ENCODE data around the gene PTPRE. TPM values are rescaled to one million over a fixed set of nuclear protein-coding genes. Genes with fewer than 3 reads are reported as not detected.

PTPRE gene
- total RNA-seq, 1 donor from 2014 or later = 33.0 TPM

DNA sequence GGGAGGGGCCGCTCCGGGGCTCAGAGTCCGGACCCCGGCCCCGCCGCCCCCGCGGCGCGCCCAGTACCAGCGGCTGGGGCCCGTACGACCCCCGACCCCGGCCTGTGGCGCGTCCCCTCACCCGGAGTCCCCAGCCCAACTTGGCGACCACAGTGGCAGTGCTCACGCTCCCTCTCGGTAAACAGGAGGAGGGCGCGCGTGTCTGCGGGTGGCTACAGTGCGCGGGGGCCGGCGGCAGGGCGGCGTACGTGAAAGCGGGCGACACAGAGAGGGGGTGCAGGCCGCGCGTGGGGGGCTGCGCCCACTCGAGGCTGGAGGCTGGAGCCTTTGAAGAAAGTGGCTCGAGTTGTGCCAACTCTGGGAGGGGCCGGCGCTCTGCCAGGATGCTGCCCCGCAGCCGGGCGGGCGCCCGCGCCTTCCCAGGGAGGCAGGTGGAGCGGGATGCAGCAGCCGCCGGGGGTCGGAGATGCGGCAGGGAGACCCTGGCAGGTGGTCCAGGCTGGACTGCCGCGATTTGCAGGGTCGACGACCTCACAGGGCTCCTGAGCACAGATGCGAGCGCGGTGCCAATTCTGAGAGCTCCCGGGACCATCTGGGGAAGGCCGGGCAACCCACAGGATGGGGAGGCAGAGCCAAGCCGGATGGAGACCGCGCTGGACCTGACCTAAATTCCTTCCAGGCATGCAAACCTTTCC is 655 bp downstream of the PTPRE start:
- no peak for DNase-seq (ENCODE audit: low spot score)

DNA sequence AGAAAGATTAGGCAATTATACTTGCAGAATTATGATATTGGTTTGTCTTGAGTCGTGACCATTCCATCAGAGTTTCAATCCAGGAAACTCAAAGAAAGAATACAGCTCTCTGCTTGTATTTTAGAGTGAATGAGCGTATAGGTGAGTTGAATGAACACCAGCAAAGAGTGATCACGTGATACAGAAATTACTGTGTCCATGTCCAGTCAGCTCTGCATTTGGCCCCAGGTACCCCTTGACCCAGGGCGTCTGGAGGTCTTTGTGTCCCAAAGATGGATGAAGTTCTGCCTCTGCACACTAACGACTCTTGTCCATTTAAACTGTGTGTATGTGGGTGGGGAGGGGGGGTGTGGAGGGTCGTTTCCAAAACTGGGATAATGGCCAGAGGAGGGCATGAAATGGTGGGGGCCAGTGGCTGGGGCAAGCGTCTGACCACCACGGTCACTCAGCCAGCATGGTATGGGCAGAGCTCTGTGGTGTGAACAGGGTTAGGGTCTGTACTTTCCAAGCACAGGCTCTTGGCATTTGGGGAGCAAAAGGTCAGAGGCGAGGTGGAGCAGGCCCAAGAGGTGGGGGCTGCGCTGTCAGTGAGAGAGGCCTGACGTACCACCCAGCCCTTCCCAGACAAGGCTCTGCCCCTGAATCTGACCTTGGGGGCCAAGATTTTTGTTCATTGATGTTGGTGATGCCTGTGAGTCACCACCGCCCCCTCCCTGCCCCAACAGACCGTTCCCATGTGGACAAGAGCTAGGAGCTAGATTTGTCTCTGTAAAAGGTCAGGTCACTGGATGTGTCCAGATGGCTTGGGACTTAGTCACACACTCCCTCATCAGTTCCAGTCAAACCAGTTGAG is 1.4 kb downstream of the PTPRE start:
- no peak for DNase-seq (ENCODE audit: low spot score)

DNA sequence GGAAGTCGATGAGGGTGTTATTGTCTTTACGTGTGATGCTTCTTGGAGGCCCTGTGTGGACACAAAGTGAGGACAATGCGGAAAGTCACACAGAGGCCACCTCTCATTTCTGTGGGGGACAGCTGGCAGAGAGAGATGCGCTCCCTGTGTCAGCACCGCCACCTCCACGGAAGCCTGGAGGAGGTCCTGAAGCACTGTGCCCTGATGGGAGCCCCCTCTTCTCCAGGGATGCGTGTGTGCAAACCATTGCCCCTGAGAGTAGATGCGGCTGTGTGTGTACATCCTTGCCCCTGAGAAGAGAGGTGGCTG is 2.0 kb downstream of the PTPRE start:
- DNase-seq (ENCODE audit: low spot score) = no peak

DNA sequence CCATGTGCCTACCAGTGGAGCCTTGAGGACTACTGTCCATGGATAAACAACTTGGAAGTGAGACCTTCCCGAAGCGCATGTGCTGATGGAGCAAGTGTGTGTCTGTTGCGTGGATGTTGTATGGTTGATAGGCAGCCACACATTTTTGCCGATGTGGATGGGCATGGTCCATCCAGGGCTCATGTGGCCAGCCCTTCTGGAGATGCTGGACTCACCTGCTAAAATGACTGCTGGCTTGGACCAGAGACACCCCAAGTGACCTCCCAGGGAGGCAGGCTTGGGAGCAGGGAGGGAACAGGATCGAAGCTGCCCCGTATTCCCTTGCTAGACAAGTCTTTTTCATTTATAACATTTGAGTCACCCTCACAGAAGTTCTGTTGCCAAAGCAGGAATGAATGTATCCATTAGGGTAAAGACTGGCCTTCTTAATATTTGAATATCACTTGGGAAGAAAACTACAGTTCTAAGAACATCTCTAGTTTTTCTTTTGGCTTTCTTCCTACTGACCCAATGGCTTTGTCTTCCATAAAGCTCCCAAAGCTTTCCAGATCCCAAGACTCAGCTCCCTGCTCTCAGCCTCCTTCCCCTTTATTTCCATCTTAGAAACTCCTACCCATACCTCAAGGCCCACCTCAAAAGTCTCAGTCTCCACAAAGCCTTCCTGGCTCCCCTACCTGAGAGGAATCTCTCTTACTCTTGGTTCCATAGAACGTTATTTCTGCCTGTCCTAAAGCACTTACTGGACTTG is 3.0 kb downstream of the PTPRE start:
- no peak for DNase-seq (ENCODE audit: low spot score)

DNA sequence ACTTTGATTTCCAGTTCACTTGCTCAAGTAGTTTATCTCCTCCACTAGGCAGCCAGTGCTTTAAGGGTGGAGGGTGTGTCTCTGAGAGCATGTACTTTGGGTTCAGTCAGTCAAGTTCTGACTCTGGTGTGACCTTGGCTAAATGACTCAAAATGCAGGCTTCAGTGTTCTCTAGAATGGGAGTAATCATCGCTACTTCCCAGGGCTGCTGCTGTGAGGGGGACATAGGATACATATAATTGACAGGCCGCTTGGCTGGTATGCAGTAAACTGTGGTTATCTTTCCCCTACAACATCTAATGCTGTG is 3.5 kb downstream of the PTPRE start:
- DNase-seq (ENCODE audit: low spot score) = no peak

DNA sequence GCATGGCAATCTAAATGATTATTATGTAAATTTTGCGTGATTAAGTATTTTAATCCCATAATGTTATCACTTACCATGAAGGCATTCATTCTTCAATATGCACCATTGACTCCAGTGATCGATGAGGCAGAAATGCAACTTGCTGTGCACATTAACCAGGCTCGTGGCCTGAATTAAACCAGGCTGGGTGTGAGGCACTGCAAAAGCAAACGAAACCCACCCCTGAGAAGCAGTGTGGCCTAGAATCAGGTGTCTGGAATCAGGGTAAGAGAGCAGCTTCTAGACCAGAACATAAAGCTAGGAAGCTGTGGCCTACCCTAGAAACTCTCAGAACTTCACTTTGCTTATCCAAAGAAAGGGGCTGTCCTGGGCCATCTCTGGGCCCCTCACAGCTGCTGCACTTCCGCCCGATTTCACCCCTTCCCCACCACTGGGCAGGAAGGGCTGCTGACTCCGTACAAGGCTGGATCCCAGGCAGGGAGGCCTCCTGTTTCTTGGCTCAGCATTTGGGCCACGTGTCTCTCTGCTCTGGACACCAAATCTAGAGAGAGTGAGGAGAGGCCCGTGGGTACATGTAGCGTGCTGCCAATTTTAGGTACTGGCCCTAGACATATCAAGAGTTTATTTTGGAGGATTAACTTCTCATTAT is 4.4 kb downstream of the PTPRE start:
- no peak for DNase-seq (ENCODE audit: low spot score)

DNA sequence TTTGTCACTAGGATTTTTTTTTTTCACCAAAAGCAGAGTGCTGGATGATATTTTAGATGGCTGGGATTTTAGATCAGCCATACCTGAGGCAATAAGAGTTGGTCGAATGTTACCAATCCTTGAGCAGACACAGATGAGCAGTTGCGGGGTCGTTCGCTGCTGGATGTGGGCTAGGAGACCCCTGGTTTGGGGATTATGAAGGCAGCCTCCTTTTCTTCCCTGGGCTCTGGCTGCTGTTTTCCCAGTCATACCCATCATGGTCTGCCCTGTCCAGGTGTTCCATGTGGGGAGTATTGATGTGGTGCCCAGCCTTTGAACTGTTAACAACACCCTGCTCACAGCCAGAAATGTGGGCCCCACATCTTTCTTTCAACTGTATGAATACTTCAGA is 5.0 kb downstream of the PTPRE start:
- no peak for DNase-seq (ENCODE audit: low spot score)

DNA sequence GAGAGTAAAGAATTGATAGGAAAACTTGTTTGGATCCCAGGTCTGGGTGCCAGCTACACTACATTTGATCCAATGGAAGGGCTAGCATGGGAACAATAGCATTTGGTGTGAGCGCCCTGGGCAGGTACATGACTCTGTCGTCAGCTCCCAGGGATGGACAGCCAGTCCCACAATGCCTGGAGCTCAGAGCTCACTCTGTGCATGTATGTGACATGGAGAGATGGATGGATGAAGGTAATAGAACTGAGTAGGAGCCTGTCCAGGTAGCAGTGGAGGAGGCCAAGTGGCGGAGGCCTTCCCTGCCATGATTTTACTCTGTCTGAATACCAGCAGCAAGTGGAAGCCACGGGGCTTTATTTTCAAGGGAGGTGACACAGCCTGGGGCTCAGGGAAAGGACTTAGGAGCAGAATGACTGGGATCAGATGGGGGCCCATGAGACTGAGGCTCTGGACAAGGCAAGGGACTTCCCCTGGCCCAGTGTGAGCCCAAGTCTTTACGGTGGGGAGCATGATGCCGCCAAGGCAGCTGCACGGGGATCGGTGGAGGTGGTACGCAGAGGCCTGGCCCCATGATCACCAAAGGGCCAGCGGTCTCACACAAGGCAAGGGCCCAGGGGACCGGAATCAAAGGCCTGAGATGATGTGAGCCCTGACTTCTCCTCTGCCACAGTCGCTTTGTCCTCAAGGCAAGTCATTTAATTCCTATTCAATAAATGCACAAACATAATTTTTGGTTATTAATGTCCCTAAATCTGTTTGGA is 5.9 kb downstream of the PTPRE start:
- no peak for DNase-seq (ENCODE audit: low spot score)

DNA sequence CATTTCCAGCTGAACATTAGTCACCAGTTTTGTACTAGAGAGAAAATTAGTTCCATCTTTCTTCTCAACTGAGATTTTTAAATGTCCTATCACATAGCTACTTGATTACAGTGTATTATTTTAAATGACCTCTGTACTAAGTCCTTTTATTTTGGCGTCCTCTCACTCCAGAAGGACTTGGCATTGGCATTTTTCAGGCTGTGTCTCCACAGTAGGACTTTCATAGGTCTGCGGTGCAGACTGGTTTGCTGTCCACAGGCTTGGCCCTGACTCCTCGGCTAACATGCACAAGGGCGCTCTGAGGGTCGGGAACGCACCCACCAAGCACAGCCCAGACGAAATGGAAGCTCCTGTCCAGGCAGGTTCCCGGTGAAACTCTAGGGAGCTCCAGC is 6.5 kb downstream of the PTPRE start:
- DNase-seq (ENCODE audit: low spot score) = no peak

DNA sequence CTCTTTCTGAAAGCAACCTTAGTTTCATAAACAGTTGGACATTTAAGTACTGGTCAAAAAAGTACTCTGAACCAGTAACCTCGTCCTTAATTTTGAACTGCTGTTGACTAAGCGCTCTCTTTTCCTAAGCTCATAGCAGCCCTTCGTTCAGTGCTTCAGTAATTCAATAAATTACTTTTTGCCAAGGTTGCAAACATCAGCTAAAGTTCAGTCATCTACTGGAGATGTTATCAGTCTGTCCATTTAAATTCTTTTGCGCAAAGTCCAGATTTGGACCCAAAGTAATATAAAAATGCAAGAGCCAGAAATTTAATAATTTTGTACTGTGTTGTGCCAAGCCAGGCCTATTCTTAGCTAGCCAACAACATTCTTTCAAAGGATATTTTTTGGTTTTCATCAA is 8.4 kb downstream of the PTPRE start:
- DNase-seq (ENCODE audit: low spot score) = no peak

DNA sequence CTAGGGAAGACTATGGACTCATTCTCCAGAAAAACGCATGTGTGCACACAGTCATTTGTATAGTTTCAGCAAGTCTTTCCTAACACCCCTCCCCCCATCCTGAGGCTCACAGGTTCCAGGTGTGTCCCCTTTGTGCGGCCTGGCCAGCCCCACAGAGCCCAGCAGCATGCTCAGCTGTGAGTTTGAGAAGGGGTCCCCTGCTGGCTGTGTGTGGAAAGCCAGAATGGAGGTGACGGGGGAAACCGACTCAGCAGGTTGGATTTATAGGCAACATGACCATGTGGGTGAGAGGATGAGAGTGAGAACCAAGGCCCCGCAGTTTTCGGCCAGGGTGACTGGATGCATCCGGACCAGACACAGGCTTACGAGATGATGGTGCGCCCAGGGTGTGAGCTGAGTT is 9.9 kb downstream of the PTPRE start:
- DNase-seq (ENCODE audit: low spot score) = no peak

DNA sequence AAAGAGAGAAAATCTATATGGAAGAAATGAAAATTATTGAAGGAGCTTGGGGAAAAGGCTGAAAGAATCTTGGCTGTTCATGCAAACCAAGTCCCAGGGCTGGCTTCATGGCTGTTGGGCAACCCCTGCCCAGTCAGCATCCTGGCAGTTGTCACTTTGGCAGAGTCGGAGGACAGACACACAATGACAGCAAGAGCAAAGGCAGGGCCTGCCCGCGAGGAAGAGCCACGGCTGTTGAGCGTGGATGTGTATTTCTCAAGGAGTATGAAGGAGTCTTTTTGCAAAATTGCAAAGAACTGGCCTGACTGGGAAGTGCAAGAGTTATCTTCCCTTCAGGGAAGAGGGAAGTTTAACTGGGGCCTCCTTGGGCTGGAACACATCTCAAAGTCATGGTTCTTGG is 11.7 kb downstream of the PTPRE start:
- no peak for DNase-seq (ENCODE audit: low spot score)

DNA sequence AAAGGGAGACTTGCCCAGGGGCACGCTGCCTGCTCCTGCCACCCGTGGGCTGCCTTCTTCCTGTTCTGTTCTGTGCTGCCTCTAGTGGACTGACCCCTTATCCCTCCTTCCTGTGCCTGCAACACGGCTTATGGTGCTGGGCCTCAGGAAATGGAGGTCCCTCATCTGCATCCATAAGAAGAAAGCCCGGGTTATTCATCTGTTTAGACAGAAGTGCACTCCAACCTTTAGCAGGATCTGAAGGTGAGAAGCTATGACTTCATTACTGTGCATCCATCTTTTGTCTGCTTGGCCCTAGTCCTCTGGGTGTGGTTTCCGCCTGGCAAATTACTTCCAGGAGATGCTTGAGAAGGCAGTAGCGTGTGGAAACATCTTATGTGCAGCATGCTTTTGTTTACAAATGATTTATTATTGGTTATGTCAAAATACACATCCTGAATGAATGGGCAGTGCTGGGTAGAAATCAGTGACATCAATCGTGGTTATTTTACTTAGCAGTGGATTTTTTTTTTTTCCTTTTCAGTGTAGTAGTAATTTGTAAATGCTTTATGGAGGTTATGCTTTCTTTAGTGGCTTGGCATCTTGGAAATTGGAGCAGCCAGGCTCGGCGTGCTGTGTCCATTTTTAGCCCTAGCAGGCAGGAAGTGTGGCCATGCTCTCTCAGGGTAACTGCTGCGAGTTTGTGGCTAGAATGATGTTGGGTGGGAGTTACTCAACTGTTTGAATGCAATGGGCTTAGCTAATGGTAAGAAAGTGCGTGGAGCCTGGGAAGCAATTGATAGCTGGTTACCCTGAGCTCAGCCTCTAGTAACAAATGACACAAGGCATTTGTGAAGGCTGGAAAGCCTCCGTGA is 12.7 kb downstream of the PTPRE start:
- DNase-seq (ENCODE audit: low spot score) = no peak

DNA sequence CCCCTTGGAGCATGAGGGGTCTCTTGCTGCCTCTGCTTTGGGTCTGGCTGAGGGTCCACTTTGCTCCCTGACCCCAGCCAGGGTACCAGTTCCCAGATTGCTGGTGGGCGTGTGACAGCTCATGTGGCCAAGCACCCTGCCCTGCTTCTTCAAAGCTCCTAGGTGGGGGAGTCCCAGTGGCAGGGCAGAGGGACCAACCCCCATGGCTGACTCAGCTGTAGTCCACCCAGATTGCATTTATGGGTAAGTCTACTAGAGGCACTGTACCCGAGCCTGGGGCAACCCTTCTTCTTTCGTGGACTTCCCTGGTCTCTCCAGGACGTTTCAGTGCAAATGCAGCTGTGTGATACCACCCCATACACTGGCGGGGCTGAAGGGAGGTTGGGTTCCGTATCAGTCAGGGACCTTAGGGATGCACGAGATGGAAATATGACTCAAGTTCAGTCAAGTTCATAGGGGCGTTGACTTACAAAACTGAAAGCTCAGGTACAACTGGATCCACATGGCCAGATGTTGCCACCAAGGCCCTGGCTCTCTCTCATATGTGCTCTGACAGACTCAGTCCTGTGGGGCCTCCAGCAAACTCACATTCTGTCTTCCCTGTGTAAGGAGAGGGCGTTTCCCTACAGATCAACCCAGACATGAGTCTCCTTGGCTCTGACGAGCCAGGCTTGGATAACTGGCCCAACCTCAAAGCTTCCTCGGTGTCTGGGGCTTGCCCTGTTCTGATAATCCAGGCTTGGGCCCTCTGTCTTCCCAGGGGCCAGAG is 13.6 kb downstream of the PTPRE start:
- no peak for DNase-seq (ENCODE audit: low spot score)

DNA sequence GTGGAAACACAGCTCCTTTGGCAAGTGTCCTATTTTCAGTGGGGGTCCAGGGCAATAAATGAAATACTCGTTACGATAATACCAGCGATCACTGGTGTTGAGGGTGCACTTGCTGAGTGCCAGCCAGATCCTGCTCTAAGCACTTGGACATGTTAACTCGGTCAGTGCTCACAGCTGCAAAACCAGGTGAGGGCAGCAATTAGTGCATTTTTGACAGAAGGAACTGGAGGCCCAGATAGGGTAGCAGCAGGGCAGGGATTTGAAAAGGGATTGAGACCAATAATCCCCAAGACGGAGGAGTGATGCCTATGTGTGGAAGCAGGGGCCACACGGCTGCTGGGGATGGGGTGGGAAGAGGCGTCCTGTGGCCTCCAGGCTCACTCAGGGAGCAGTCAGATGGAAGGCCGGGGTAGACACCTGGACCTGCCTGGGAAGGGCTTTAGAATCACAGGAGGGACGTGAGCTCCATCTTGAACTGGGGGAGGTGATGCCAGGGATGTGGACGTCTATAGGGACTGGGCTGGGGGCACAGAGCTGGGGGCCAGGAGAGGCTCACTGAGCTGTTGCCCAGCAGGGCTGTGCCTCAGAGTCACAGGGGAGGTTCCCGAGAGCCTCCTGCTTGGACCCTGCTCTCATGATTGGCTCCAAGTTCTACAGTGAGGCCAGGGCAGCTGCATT is 14.3 kb downstream of the PTPRE start:
- DNase-seq (ENCODE audit: low spot score) = no peak

DNA sequence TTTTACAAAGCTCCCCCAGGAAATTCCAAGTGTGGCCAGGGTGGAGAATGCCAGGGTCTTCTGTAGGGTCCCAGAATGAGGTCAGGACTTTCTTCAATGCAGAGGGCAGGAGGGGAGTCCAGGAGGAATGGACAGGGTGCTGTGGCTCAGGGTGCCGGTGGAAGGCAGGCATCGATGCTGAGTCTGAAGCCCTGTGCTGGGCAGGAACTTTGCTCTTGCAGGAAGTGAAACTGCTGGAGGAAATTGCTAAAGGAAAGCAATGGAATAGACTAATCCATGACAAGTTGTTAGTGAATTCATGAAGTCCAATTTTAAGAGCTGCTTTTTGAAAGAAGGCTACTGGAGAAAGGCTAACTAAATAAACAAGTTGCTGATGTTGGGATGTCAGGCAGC is 14.8 kb downstream of the PTPRE start:
- DNase-seq (ENCODE audit: low spot score) = no peak

DNA sequence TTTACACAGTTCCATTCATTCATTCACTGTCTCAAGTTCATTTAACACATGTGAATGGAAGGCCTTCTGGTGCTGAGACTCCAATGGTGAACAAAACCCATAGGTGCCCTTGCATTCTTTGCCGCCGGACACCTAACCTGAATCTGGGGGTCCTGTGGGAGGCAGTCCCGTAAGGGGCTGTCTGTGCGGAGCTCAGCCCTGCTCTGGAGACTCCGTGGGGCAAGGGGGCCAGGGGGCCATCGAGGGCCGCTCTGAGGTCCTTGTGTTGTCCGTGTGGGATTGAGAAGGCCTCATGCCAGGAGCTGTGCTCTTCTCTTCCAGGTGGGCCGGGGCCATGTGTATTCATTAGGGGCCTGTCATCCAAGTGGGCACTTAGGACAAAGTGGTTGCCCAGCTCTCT is 15.3 kb downstream of the PTPRE start:
- no peak for DNase-seq (ENCODE audit: low spot score)

DNA sequence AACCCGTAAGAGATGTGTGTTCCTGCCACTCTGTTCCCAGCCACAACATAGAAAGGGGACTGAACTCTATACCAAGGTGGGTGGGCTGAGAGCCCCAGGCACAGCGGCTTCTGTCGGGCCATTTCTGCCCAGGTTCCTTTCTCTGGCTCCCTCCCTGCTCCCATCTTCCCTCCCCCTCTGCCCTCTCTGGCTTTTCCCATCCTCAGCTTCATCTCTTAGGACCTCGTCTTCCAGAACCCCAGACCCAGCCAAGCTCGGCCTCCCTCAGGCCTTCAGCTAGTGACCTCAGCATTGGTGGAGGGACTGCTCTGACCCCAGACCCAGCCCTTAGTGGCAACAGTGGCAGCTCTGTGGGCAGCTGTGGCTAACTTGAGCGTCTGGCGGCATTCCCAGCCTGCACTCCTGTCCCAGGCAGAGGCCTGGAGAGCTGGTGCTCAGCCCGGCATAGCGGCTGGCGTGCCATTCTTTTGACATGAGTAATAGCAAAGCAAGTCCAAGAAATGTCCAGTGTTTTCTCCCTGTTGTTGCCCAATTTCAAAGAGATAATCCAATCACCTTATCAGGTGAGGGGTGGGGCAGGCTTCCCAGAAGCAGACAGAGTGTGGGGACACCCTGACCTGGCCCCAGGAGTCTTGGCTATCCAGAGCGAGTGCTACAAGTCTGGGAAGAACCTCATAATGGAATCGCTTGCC is 15.9 kb downstream of the PTPRE start:
- no peak for DNase-seq (ENCODE audit: low spot score)

DNA sequence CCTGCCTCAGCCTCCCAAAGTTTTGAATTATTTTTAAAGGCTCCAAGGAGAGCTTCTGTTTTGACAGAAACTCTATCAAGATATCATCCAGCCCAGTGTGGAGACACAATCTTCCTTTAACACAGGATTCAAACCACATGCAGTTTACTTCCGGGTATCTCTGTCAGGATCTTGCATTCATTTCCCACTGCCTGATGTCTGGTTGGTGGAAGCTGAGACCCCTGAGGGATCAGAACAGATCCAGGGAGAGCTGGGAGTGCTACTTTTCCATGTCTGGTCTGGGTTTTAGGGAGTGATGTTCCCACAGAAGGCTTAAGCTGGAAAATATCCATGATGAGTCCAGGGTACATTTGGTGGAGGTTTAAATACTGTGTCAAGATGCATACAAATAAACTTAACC is 16.7 kb downstream of the PTPRE start:
- no peak for DNase-seq (ENCODE audit: low spot score)
